A673 (cell line): ENCODE results near the gene LRRC47.

Experiments
- EZH2 ChIP-seq: fragments of 200-600 bp; sonication (generic); IDR thresholded peaks from 2 replicates; pipeline ENCODE4 v1.6.1; 2017; ENCODE audit warnings: borderline replicate concordance, low read depth, mild to moderate bottlenecking, mixed read lengths, antibody characterized with exemption, low read length; ENCODE audit not compliant: poor library complexity, severe bottlenecking
- TF ChIP-seq, protein P1 (sequence below): fragments of 300-800, 200-600 bp; sonication (generic); conservative IDR thresholded peaks from 2 replicates; pipeline ENCODE4 v1.5.1; 2017; ENCODE audit warnings: low read depth, mild to moderate bottlenecking, antibody characterized with exemption, low read length, moderate library complexity, mixed read lengths

DNA sequence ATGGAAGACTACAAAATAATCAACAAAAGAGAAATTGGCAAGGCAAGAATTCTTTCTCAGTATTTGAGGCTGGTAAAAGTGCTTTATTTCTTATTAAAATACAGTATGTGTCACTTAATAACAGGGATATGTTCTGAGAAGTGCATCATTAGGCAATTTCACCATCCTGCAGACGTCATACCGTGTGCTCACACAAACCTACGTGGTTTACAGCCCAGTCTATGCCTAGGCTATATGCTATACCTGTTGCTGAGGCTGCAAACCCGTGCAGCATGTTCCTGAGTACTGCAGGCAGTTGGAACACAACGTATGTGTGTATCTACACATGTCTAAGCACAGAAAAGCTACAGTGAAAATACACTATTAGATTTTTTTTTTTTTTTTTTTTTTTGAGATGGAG, 46.8 kb downstream of the LRRC47 start:
- TF ChIP-seq, protein P1, sequence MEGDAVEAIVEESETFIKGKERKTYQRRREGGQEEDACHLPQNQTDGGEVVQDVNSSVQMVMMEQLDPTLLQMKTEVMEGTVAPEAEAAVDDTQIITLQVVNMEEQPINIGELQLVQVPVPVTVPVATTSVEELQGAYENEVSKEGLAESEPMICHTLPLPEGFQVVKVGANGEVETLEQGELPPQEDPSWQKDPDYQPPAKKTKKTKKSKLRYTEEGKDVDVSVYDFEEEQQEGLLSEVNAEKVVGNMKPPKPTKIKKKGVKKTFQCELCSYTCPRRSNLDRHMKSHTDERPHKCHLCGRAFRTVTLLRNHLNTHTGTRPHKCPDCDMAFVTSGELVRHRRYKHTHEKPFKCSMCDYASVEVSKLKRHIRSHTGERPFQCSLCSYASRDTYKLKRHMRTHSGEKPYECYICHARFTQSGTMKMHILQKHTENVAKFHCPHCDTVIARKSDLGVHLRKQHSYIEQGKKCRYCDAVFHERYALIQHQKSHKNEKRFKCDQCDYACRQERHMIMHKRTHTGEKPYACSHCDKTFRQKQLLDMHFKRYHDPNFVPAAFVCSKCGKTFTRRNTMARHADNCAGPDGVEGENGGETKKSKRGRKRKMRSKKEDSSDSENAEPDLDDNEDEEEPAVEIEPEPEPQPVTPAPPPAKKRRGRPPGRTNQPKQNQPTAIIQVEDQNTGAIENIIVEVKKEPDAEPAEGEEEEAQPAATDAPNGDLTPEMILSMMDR = no peak
- TF ChIP-seq EZH2 = no peak
